Testis (tissue), 3 donors: ENCODE measurements around the gene DNAJB5. TPM values are rescaled to one million over a fixed set of nuclear protein-coding genes. Genes with fewer than 3 reads are reported as not detected.
"Not testable (repeated sequence)": the region's sequence is repeated elsewhere in the genome, so short reads cannot be mapped to it uniquely, and the experiment has no call there.

Source experiments
- DNase-seq: peaks from one replicate; pipeline ENCODE4 v3.0.0-alpha.2; 2019
- H3K27ac ChIP-seq, 2 donors: fragments of 200-600 bp; sonication (generic); one replicate each; pipeline ENCODE4 v1.5.1; 2019
- H3K27me3 ChIP-seq: fragments of 200-600 bp; sonication (generic); one replicate; pipeline ENCODE4 v1.5.1; 2019
- H3K36me3 ChIP-seq: fragments of 200-600 bp; sonication (generic); one replicate; pipeline ENCODE4 v1.5.1; 2017; ENCODE audit warnings: low read depth; ENCODE audit errors: missing control alignments
- H3K4me1 ChIP-seq: fragments of 200-600 bp; sonication (generic); one replicate; pipeline ENCODE4 v1.5.1; 2019
- H3K4me3 ChIP-seq, 2 donors: fragments of 200-600 bp; sonication (generic); one replicate each; pipeline ENCODE4 v1.5.1; 2017 to 2019
- H3K9me3 ChIP-seq: fragments of 200-600 bp; sonication (generic); one replicate; pipeline ENCODE4 v1.5.1; 2017
- CTCF ChIP-seq, 3 experiments: fragments of 450-650 bp in 2 of 3; fragments of 200-600 bp in 1 of 3; sonication (generic) in 1 of 3; IDR thresholded peaks; one replicate each; pipeline ENCODE4 v1.5.1; 2016 to 2019; ENCODE audit warnings: antibody characterized with exemption in 3 of 3, mild to moderate bottlenecking in 2 of 3, moderate library complexity in 1 of 3
- POLR2A ChIP-seq: fragments of 450-650 bp; IDR thresholded peaks from one replicate; pipeline ENCODE4 v1.6.1; 2017; ENCODE audit warnings: antibody characterized with exemption, mild to moderate bottlenecking, moderate library complexity
- WGBS, 2 donors: methylation state at CpG; one replicate each; pipeline ENCODE4 v1.1.5; 2018; 5-methylcytosine and 5-hydroxymethylcytosine counted together
- intact Hi-C: fragments of 100-400 bp; cut with DNase I; formaldehyde crosslinking; loops from one replicate; pipeline ENCODE4 v1.15.1; 2023; ENCODE audit warnings: low total_unique reads
- polyA plus RNA-seq: library from polyadenylated mRNA; stranded (reverse); fragments of 350-450 nt; fragmentation: Illumina TruSeq; extraction: RNeasy Lipid Tissue Mini Kit (QIAGEN cat#74804); gene quantifications from one replicate; pipeline ENCODE4 v1.2.3, GENCODE V29; 2014; ENCODE audit warnings: low read depth, low replicate concordance; ENCODE audit not compliant: insufficient read depth
- total RNA-seq, 2 donors: library from RNA; depleted of rRNA; stranded (reverse); fragments of >200 nt; gene quantifications; one replicate each; pipeline ENCODE4 v1.2.3, GENCODE V29; 2016

The DNAJB5 gene
- total and polyA plus RNA-seq, 3 donors from 2014 or later, result 44.0 to 49.9 (median 47.7) TPM

GRCh38 chr9:35001803-35002502, 12.4 kb downstream of the DNAJB5 start:
- H3K4me3 ChIP-seq, result no peak overlapping the region
- no peak overlapping the region for H3K27ac ChIP-seq
- H3K4me1 ChIP-seq, result no peaks in the 10 kb centered on the region
- no peaks in the 10 kb centered on the region for H3K9me3 ChIP-seq
- no peak for DNase-seq
- H3K36me3 ChIP-seq, result no peaks in the 10 kb centered on the region
- WGBS, 2 donors, result 94 to 100% methylated on average over 2 of the region's 2 CpGs
- no peaks in the 10 kb centered on the region for H3K27me3 ChIP-seq
- TF ChIP-seq POLR2A, result no peak
- TF ChIP-seq CTCF (IDR thresholded peaks at IDR 0.05), result no peak
- intact Hi-C loops, result no loop called here

GRCh38 chr9:35002623-35003022, 13.1 kb downstream of the DNAJB5 start:
- no peaks in the 10 kb centered on the region for H3K27me3 ChIP-seq
- intact Hi-C loops, result no loop called here
- TF ChIP-seq CTCF (IDR thresholded peaks at IDR 0.05) (no peak), POLR2A (no peak)
- no peaks in the 10 kb centered on the region for H3K9me3 ChIP-seq
- no peaks in the 10 kb centered on the region for H3K4me1 ChIP-seq
- no peak for DNase-seq
- H3K4me3 ChIP-seq, result no peak overlapping the region
- no peak overlapping the region for H3K27ac ChIP-seq
- H3K36me3 ChIP-seq, result no peaks in the 10 kb centered on the region

- intact Hi-C loops, H3K4me1 ChIP-seq, H3K9me3 ChIP-seq, DNase-seq, H3K27ac ChIP-seq, H3K36me3 ChIP-seq, H3K27me3 ChIP-seq, H3K4me3 ChIP-seq: not testable (repeated sequence)
- WGBS, 2 donors, result 88 to 89% methylated on average over 14 of the region's 14 CpGs
Measured at GRCh38 chr9:35004299-35004698, 14.8 kb downstream of the DNAJB5 start.

GRCh38 chr9:35010351-35010958, 20.9 kb downstream of the DNAJB5 start:
- H3K4me1 ChIP-seq, result no peaks in the 10 kb centered on the region
- intact Hi-C loops, result no loop called here
- H3K27me3 ChIP-seq, result no peaks in the 10 kb centered on the region
- no peak for DNase-seq
- no peaks in the 10 kb centered on the region for H3K36me3 ChIP-seq
- TF ChIP-seq CTCF (IDR thresholded peaks at IDR 0.05), result no peak
- no peak for TF ChIP-seq POLR2A
- H3K9me3 ChIP-seq, result no peaks in the 10 kb centered on the region
- H3K27ac ChIP-seq, result no peak overlapping the region
- no peak overlapping the region for H3K4me3 ChIP-seq
- WGBS, 2 donors, result 90 to 99% methylated on average over 3 of the region's 3 CpGs

GRCh38 chr9:35014517-35014916, 25.0 kb downstream of the DNAJB5 start:
- no peaks in the 10 kb centered on the region for H3K9me3 ChIP-seq
- H3K36me3 ChIP-seq, result no peaks in the 10 kb centered on the region
- no peak overlapping the region for H3K4me3 ChIP-seq
- intact Hi-C loops, result no loop called here
- no peak overlapping the region for H3K27ac ChIP-seq
- TF ChIP-seq POLR2A (no peak), CTCF (IDR thresholded peaks at IDR 0.05) (no peak)
- H3K4me1 ChIP-seq, result no peaks in the 10 kb centered on the region
- DNase-seq, result no peak
- 89 to 94% methylated on average over 2 of the region's 2 CpGs for WGBS, 2 donors
- no peaks in the 10 kb centered on the region for H3K27me3 ChIP-seq

- H3K36me3 ChIP-seq, H3K9me3 ChIP-seq, DNase-seq, H3K27me3 ChIP-seq, H3K4me3 ChIP-seq, H3K27ac ChIP-seq, intact Hi-C loops: not testable (repeated sequence)
- WGBS, 2 donors, result 72 to 91% methylated on average over 5 of the region's 5 CpGs
- peaks cover 11% of the 10 kb centered on the region for H3K4me1 ChIP-seq
Measured at GRCh38 chr9:35023443-35023842, 33.9 kb downstream of the DNAJB5 start.
